Measurements from ENCODE around the gene MXRA8.
A peak's percentile ranks its signal among the peaks of the same experiment; 100 is the strongest.

MXRA8 gene

GRCh38 chr1:1324084-1324523, 34.3 kb downstream of the MXRA8 start:
- Histone ChIP-seq H3K9ac (peak overlapping the region; percentile 90 to 99 (median 92)), H3K4me3 (peak overlapping the region; percentile 85 to 97 (median 92)), H3K4me2 (peak overlapping the region; percentile 51 to 83 (median 59); a peak in 20 of 22 replicates), H3K27me3 (no peaks in the 10 kb centered on the region), H3K9me3 (replicated peaks in 1 of 11) (no peaks in the 10 kb centered on the region), H3K36me3 (peaks cover 23 to 66% (median 52%) of the 10 kb centered on the region in 11 experiments), H3K27ac (peak overlapping the region; percentile 77 to 93 (median 85)), H3K4me1 (peaks cover 24 to 56% (median 48%) of the 10 kb centered on the region in 10 experiments), H4K20me1 (peaks cover 60 to 87% (median 82%) of the 10 kb centered on the region in 11 experiments)
- no peak for TF ChIP-seq Cebpa-rat (IDR thresholded peaks at IDR 0.05)

GRCh38 chr1:1322952-1323351, 35.4 kb downstream of the MXRA8 start:
- no peak for TF ChIP-seq Cebpa-rat (IDR thresholded peaks at IDR 0.05)
- H3K27ac ChIP-seq: no peak overlapping the region
- no peaks in the 10 kb centered on the region for H3K9me3 ChIP-seq (replicated peaks in 1 of 11)
- H3K27me3 ChIP-seq: no peaks in the 10 kb centered on the region
- H3K4me1 ChIP-seq: peaks cover 24 to 51% (median 44%) of the 10 kb centered on the region in 10 experiments
- H3K4me3 ChIP-seq: peak overlapping the region in 7 of 10 experiments; percentile 20 to 50 (median 36); a peak in 10 of 20 replicates
- peaks cover 28 to 66% (median 57%) of the 10 kb centered on the region in 11 experiments for H3K36me3 ChIP-seq
- H3K4me2 ChIP-seq: peak overlapping the region; percentile 69 to 86 (median 77)
- peaks cover 54 to 88% (median 82%) of the 10 kb centered on the region in 11 experiments for H4K20me1 ChIP-seq
- peak overlapping the region; percentile 40 to 73 (median 62); a peak in 19 of 22 replicates for H3K9ac ChIP-seq

- no peaks in the 10 kb centered on the region for H3K9me3 ChIP-seq (replicated peaks in 1 of 11)
- peaks cover 54 to 88% (median 82%) of the 10 kb centered on the region in 11 experiments for H4K20me1 ChIP-seq
- H3K36me3 ChIP-seq: peaks cover 32 to 66% (median 57%) of the 10 kb centered on the region in 11 experiments
- no peaks in the 10 kb centered on the region for H3K27me3 ChIP-seq
- peak overlapping the region in 6 of 11 experiments; percentile 74 to 86 (median 78); a peak in 9 of 22 replicates for H3K4me2 ChIP-seq
- no peak overlapping the region; a peak in 1 of 22 replicates for H3K27ac ChIP-seq
- TF ChIP-seq Cebpa-rat (IDR thresholded peaks at IDR 0.05): no peak
- H3K4me1 ChIP-seq: peaks cover 24 to 47% (median 43%) of the 10 kb centered on the region in 10 experiments
- no peak overlapping the region for H3K4me3 ChIP-seq
- H3K9ac ChIP-seq: peak overlapping the region in 6 of 11 experiments; percentile 42 to 65 (median 58); a peak in 10 of 22 replicates
Measured at GRCh38 chr1:1322418-1322817, 35.9 kb downstream of the MXRA8 start.

- Histone ChIP-seq H3K4me3 (no peak overlapping the region), H3K4me1 (peaks cover 24 to 45% (median 41%) of the 10 kb centered on the region in 10 experiments), H3K4me2 (peak overlapping the region in 6 of 11 experiments; percentile 2 to 32 (median 10); a peak in 5 of 22 replicates), H3K27me3 (no peaks in the 10 kb centered on the region), H4K20me1 (peaks cover 55 to 88% (median 83%) of the 10 kb centered on the region in 11 experiments), H3K9ac (peak overlapping the region in 10 of 11 experiments; percentile 20 to 60 (median 56); a peak in 16 of 22 replicates), H3K9me3 (replicated peaks in 1 of 11) (no peaks in the 10 kb centered on the region), H3K27ac (peak overlapping the region in 1 of 11 experiments; percentile 12; a peak in 1 of 22 replicates), H3K36me3 (peaks cover 37 to 66% (median 57%) of the 10 kb centered on the region in 11 experiments)
- TF ChIP-seq Cebpa-rat (IDR thresholded peaks at IDR 0.05): no peak
Measured at GRCh38 chr1:1321477-1321876, 36.9 kb downstream of the MXRA8 start.

GRCh38 chr1:1320666-1321448, 37.5 kb downstream of the MXRA8 start:
- H3K9ac ChIP-seq: peak overlapping the region in 10 of 11 experiments; percentile 28 to 60 (median 56); a peak in 18 of 22 replicates
- TF ChIP-seq Cebpa-rat (IDR thresholded peaks at IDR 0.05): no peak
- H3K27me3 ChIP-seq: no peaks in the 10 kb centered on the region
- peak overlapping the region in 6 of 11 experiments; percentile 2 to 32 (median 15); a peak in 4 of 22 replicates for H3K4me2 ChIP-seq
- peaks cover 55 to 88% (median 83%) of the 10 kb centered on the region in 11 experiments for H4K20me1 ChIP-seq
- no peaks in the 10 kb centered on the region for H3K9me3 ChIP-seq (replicated peaks in 1 of 11)
- peaks cover 43 to 71% (median 60%) of the 10 kb centered on the region in 11 experiments for H3K36me3 ChIP-seq
- peak overlapping the region in 1 of 11 experiments; percentile 18; a peak in 1 of 22 replicates for H3K27ac ChIP-seq
- H3K4me3 ChIP-seq: no peak overlapping the region
- H3K4me1 ChIP-seq: peaks cover 18 to 39% (median 35%) of the 10 kb centered on the region in 10 experiments

GRCh38 chr1:1319646-1319941, 38.8 kb downstream of the MXRA8 start:
- Histone ChIP-seq H3K27ac (no peak overlapping the region), H3K27me3 (no peaks in the 10 kb centered on the region), H3K4me1 (peaks cover 10 to 31% (median 26%) of the 10 kb centered on the region in 10 experiments), H3K9ac (peak overlapping the region in 7 of 11 experiments; percentile 21 to 60 (median 55); a peak in 7 of 22 replicates), H3K36me3 (peaks cover 51 to 80% (median 69%) of the 10 kb centered on the region in 11 experiments), H3K4me2 (no peak overlapping the region), H4K20me1 (peaks cover 50 to 89% (median 83%) of the 10 kb centered on the region in 11 experiments), H3K9me3 (replicated peaks in 1 of 11) (no peaks in the 10 kb centered on the region), H3K4me3 (no peak overlapping the region)
- no peak for TF ChIP-seq Cebpa-rat (IDR thresholded peaks at IDR 0.05)

GRCh38 chr1:1318777-1319645, 39.3 kb downstream of the MXRA8 start:
- Histone ChIP-seq H4K20me1 (peaks cover 52 to 92% (median 89%) of the 10 kb centered on the region in 11 experiments), H3K9me3 (replicated peaks in 1 of 11) (no peaks in the 10 kb centered on the region), H3K27me3 (no peaks in the 10 kb centered on the region), H3K4me1 (peaks cover 10 to 31% (median 26%) of the 10 kb centered on the region in 10 experiments), H3K4me3 (no peak overlapping the region), H3K4me2 (no peak overlapping the region), H3K9ac (peak overlapping the region in 5 of 11 experiments; percentile 21 to 60 (median 55); a peak in 3 of 22 replicates), H3K27ac (no peak overlapping the region), H3K36me3 (peaks cover 57 to 86% (median 75%) of the 10 kb centered on the region in 11 experiments)
- no peak for TF ChIP-seq Cebpa-rat (IDR thresholded peaks at IDR 0.05)

GRCh38 chr1:1318131-1318652, 40.2 kb downstream of the MXRA8 start:
- Histone ChIP-seq H3K9ac (peak overlapping the region in 1 of 11 experiments; percentile 16; a peak in 1 of 22 replicates), H3K9me3 (replicated peaks in 1 of 11) (no peaks in the 10 kb centered on the region), H3K36me3 (peaks cover 65 to 92% (median 83%) of the 10 kb centered on the region in 11 experiments), H4K20me1 (peaks cover 55 to 95% (median 93%) of the 10 kb centered on the region in 11 experiments), H3K4me2 (no peak overlapping the region), H3K27me3 (no peaks in the 10 kb centered on the region), H3K4me1 (peaks cover 5 to 26% (median 21%) of the 10 kb centered on the region in 10 experiments), H3K4me3 (no peak overlapping the region), H3K27ac (no peak overlapping the region)
- TF ChIP-seq Cebpa-rat (IDR thresholded peaks at IDR 0.05): no peak
